ENCODE data around the gene NMNAT3.

DNA sequence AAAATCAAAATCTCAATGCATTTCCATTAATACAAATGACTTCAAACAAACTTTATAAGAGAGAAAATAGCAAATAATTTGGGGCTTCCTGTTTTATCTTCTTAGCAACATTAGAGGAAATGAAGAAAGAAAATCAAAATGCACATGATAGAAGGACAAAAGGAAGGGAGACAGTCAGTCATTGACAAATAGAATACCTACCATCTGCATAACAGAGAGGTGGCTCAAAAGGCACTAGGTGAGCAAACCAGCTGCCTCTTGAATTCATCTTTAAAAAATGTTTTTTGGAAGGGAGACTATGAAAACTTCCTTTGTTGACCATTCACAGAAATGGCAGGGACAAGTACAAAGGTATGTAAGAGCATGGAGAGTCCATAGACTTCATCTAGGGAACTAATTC is 9.4 kb downstream of the NMNAT3 start:
- TF ChIP-seq, protein P1, sequence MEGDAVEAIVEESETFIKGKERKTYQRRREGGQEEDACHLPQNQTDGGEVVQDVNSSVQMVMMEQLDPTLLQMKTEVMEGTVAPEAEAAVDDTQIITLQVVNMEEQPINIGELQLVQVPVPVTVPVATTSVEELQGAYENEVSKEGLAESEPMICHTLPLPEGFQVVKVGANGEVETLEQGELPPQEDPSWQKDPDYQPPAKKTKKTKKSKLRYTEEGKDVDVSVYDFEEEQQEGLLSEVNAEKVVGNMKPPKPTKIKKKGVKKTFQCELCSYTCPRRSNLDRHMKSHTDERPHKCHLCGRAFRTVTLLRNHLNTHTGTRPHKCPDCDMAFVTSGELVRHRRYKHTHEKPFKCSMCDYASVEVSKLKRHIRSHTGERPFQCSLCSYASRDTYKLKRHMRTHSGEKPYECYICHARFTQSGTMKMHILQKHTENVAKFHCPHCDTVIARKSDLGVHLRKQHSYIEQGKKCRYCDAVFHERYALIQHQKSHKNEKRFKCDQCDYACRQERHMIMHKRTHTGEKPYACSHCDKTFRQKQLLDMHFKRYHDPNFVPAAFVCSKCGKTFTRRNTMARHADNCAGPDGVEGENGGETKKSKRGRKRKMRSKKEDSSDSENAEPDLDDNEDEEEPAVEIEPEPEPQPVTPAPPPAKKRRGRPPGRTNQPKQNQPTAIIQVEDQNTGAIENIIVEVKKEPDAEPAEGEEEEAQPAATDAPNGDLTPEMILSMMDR (IDR thresholded peaks at IDR 0.05), result no peak
- TF ChIP-seq SP1 (CRISPR knock-in tag; conservative IDR thresholded peaks at IDR 0.05) (no peak), ETV6 (CRISPR knock-in tag; IDR thresholded peaks at IDR 0.05) (no peak), CBFB (CRISPR knock-in tag; IDR thresholded peaks at IDR 0.05; ENCODE audit: low read depth) (no peak), MAX (CRISPR knock-in tag; IDR thresholded peaks at IDR 0.05) (no peak), ESRRA (CRISPR knock-in tag; IDR thresholded peaks at IDR 0.05; ENCODE audit: borderline replicate concordance) (no peak), NR3C1 (CRISPR knock-in tag; conservative IDR thresholded peaks at IDR 0.05; ENCODE audit: low read depth) (no peak), FOXP4 (CRISPR knock-in tag; IDR thresholded peaks at IDR 0.05) (no peak), ZNF232 (CRISPR knock-in tag; IDR thresholded peaks at IDR 0.05) (no peak), ELF4 (CRISPR knock-in tag; IDR thresholded peaks at IDR 0.05; ENCODE audit: low read depth) (no peak), KAT7 (CRISPR knock-in tag; IDR thresholded peaks at IDR 0.05; ENCODE audit: borderline replicate concordance) (no peak), USF2 (CRISPR knock-in tag; IDR thresholded peaks at IDR 0.05) (no peak)
- TF ChIP-seq, protein P2, sequence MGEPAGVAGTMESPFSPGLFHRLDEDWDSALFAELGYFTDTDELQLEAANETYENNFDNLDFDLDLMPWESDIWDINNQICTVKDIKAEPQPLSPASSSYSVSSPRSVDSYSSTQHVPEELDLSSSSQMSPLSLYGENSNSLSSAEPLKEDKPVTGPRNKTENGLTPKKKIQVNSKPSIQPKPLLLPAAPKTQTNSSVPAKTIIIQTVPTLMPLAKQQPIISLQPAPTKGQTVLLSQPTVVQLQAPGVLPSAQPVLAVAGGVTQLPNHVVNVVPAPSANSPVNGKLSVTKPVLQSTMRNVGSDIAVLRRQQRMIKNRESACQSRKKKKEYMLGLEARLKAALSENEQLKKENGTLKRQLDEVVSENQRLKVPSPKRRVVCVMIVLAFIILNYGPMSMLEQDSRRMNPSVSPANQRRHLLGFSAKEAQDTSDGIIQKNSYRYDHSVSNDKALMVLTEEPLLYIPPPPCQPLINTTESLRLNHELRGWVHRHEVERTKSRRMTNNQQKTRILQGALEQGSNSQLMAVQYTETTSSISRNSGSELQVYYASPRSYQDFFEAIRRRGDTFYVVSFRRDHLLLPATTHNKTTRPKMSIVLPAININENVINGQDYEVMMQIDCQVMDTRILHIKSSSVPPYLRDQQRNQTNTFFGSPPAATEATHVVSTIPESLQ (CRISPR knock-in tag; IDR thresholded peaks at IDR 0.05), result no peak
- TF ChIP-seq, protein P3, sequence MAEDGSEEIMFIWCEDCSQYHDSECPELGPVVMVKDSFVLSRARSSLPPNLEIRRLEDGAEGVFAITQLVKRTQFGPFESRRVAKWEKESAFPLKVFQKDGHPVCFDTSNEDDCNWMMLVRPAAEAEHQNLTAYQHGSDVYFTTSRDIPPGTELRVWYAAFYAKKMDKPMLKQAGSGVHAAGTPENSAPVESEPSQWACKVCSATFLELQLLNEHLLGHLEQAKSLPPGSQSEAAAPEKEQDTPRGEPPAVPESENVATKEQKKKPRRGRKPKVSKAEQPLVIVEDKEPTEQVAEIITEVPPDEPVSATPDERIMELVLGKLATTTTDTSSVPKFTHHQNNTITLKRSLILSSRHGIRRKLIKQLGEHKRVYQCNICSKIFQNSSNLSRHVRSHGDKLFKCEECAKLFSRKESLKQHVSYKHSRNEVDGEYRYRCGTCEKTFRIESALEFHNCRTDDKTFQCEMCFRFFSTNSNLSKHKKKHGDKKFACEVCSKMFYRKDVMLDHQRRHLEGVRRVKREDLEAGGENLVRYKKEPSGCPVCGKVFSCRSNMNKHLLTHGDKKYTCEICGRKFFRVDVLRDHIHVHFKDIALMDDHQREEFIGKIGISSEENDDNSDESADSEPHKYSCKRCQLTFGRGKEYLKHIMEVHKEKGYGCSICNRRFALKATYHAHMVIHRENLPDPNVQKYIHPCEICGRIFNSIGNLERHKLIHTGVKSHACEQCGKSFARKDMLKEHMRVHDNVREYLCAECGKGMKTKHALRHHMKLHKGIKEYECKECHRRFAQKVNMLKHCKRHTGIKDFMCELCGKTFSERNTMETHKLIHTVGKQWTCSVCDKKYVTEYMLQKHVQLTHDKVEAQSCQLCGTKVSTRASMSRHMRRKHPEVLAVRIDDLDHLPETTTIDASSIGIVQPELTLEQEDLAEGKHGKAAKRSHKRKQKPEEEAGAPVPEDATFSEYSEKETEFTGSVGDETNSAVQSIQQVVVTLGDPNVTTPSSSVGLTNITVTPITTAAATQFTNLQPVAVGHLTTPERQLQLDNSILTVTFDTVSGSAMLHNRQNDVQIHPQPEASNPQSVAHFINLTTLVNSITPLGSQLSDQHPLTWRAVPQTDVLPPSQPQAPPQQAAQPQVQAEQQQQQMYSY (CRISPR knock-in tag; IDR thresholded peaks at IDR 0.05), result no peak

Measured in WTC11 (cell line).